T1000 (cell line): ENCODE measurements around the gene JPT2.

ENCODE experiments used
- DNase-seq: peaks from one replicate; lab custom pipeline; 2025; ENCODE audit warnings: mixed read lengths; lab: John Stamatoyannopoulos, UW

Gene JPT2

DNA sequence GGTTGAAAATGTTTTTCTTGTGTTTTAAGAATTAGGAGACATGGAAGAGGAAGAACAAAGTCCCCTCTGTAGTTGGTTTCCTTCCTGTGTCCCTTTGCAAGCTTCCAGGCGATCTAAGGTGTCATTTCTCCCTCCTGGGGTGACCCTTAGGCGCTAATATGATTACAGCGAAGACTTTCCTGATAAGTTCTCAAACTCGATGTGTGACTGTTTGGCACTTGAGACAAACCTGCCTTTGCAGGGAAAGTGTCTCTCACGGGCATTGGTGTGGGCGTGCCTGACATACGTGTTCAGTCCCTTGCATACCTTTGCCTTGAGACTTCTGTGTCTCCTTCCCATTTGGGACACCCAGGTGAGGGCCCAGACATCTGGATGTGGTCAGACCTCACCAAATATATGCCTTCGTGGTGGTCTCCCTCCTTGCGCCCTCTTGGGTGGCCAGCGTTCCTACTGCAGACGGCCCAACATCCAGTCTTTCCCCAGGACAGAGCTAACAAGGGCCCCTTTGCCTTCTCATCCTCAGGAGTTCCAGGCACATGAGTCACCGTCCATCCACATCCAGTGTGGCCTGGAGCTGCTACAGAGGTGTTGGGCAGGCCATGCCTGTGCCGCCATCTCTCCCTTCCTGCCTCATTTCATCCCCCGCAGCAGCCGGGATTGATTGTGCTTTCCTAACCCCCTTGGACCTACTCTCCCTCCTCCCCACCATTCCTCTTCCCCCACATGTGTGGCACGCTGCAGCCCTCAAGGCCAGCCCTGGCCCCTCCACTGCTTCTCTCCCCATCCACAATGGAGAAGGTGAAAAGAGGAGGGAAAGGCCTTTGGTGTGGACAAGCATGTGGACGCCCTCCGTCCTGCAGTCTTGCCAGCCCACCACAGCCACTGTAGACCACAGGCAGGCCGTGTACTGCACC, 3.1 kb upstream of the JPT2 start:
- DNase-seq, result peak; percentile 19

GRCh38 chr16:1676661-1677060, 1.4 kb upstream of the JPT2 start:
- no peak for DNase-seq

DNA sequence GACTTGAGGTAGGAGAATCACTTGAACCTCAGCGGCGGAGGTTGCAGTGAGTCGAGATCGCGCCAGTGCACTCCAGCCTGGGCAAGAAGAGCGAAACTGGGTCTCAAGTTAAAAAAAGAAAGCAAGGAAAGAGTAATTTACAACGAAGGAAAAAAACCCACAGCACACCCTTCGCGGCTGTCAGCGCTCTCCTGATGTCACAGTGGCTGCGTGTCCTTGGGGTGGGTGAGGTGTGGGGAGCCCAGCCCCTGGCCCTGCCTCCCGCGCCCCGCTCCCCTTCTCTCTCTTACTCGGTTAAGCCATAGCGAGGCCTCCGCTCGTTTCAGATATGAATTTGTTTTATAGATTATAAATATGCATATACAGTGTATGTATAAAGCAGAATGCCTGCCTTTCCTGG, 740 bp upstream of the JPT2 start:
- DNase-seq, result no peak

GRCh38 chr16:1678500-1679098, 520 bp downstream of the JPT2 start:
- DNase-seq, result peak; percentile 28

DNA sequence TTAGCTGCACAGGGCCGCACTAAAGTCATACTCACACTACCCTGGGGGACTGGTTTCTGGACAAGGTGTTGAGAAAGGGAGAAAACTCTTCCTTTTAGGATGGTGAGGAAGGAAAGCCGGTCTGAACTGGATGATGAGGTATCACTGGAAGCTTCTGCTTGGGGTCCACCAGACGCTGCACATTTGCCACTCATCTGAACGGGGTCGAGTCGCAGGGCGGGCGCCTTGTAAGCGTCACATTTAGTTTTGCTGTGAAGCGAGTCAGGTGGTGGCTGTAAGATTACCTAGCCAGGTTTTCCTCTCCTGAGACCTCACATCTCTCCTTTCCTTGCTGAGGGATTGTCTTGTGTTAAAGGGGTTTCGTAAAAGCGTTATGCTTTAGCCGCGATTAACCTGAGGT, 2.3 kb downstream of the JPT2 start:
- DNase-seq, result no peak

DNA sequence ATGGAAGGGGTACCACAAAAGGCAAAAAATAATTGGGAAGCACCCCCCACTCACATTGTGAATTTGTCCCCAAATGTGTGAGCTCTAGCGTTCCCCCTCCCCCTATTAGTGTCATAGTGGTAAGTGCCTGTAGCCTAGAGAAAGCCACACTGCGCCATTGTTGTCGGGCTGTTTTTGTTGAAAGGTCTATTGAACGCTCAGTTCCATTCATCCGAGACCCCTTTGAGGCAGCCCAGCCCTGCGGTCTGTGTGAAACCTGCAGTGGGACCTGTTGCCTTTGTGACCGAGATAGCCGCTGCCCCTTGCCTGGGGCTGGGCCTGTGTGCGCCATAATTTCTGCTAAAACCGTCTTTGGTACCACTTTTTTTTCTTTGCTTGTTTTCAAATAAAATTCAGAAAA, 3.0 kb downstream of the JPT2 start:
- no peak for DNase-seq

DNA sequence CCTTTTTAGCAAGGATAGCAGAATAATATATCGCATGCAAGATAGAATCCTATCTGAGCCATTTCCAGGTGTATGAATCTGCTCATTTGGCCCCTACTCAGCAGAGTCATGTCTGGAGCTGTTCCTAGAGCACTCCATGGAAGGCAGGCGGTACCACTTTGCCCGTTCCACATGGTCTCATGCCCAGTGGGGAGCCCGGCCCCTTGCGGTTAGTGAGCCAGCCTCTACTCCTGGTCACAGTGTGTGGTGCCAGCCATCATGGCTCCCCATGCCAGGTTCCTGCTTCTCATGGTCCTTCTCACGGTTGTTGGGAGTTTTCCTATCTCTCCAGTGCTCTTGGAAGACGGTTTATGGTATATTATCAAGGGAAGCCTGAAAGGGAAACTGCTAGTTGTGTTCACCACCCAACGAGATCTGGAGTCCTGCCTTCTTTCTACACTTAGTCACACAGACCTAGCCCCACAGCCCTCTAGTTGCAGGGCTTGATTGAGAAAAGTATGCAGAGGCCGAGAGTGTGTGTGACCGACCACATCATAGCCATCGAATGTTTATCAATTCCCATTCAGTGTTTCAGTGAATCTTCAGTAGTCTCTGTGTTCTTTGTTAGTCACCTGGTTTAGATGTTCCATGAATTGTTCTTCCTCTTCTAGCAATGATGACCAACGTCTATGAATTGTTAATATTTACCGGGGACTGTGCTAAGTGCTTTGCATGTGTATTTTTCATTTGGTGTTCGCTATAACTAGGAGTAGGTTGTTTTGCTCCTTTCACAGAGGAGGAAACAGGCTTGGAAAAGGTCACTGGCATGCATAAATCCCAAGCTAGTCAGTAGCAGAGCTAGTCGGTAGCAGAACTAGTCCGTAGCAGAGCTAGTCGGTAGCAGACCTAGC, 9.6 kb downstream of the JPT2 start:
- DNase-seq, result no peak

- DNase-seq, result peak; percentile 4
Observed at GRCh38 chr16:1688807-1689560, 10.9 kb downstream of the JPT2 start.

GRCh38 chr16:1689853-1690252, 11.8 kb downstream of the JPT2 start:
- DNase-seq, result no peak

DNA sequence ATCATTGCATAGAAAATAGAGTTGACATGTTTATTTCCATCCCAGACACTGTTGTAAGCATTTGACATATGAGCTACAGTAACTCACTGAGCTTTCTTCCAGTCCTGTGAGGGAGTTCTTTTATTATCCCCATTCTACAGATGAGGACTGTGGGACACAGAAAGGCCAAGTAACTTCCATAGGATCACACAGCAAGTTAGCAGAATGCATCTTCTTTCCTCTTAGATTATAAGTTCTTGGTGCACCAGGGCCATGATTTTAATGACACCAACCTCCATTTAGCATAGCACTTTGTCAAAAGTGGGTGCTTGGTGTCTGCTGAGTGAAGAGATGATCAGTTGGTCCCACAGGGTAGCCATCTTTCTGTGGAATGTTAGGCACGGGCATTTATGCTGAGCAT, 12.7 kb downstream of the JPT2 start:
- no peak for DNase-seq

GRCh38 chr16:1691276-1691675, 13.2 kb downstream of the JPT2 start:
- DNase-seq, result no peak

DNA sequence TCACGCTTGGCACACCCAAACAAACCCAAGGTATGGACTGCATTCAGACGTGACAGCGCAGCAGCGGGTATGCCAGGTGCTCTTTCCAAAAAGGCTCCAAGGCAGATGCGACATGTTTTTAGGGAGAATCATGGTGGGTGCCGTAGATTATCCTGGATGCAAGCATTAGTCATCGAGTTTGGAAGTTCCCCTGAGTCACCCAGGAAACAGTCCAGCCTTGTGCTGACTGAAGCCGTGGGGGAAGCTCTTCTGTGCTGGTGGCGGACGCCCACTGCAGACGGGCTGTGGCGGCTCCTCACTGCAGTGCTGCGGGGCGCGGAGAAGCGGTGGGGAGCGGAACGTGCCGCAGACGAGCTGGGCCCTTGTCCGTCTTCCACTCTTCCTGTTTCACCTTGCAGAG, 13.9 kb downstream of the JPT2 start:
- DNase-seq, result peak; percentile 73

DNA sequence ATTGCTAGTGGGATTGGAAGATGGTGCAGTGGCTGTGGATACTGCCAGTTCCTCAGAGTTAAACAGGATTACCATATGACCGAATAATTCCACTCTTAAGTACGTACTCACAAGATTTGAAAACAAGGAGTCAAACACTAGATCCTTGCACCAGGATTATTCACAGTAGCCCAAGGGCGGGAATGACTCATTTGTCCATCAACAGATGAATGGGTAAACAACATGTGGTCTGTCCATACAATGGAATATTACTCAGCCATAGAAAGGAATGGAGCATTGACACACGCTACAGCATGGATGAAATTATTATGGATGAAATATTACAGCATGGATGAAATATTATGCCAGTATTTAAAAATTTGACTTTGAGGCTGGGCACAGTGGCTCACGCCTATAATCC, 18.8 kb downstream of the JPT2 start:
- DNase-seq, result peak; percentile 48

DNA sequence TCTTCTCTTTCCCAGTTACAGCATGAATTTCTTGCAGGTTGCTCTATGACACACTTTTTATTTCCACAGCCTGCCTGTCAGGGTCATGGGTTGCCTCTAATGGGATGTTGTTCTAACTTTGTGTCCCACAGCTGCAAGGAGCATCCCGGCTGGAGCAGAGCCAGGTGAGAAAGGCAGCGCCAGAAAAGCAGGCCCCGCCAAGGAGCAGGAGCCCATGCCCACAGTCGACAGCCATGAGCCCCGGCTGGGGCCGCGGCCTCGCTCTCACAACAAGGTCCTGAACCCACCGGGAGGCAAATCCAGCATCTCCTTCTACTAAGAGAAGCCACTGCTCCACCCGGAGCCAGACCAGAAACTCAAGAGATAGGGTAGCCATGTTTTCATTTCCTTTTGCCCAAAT, 20.6 kb downstream of the JPT2 start:
- DNase-seq, result no peak

GRCh38 chr16:1700246-1700645, 22.2 kb downstream of the JPT2 start:
- no peak for DNase-seq

GRCh38 chr16:1701216-1701878, 23.3 kb downstream of the JPT2 start:
- no peak for DNase-seq

DNA sequence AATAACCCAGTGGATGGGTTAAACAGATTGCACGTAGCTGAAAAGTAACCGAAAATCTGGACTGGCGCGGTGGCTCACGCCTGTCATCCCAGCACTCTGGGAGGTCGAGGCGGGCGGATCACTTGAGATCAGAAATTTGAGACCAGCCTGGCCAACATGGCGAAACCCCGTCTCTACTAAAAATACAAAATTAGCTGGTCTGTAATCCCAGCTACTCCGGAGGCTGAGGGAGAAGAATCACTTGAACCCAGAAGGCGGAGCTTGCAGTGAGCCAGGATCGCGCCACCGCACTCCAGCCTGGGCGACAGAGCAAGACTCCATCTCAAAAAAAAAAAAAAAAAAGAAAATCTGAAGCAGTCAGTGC, 27.2 kb downstream of the JPT2 start:
- peak; percentile 48 for DNase-seq

DNA sequence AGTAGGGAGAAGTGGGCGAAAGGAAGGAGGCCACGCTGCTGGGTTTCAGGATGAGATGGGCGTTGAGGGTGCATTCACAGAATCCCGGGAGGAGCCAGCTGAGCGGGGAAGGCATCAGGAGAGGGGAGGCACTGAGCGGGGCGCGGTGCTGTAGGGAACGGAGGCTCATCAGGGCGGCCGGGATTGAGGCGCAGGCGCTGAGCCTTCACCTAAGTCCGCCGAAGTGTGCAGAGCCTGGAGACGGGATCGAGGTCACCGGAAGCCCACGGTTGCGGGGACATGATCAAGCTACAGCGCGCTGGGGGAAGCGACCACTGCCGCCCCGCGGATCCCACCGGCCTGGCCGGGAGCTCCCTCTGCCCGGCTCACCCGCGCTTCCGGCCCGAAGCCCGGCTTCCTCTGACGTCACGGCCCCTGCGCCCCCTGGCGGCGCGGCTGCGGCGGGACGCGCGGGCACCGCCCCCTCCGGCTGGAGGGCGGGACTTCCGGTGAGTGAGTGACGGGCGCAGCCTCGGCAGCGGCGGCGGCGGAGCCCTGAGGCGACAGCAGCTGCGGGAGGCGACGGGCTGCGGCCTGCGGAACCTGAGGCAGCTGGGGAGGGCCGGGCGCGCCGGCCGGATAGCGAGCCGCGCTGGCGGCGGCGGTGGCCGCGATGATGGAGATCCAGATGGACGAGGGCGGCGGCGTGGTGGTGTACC, 27.8 kb downstream of the JPT2 start, which contains the start of gene MAPK8IP3:
Gene MAPK8IP3 (plus strand): TSS at position 508 of the 698 bp plus-strand sequence. CDS start 145 bp downstream, at position 653.
- DNase-seq, result peak; percentile 96

GRCh38 chr16:1706386-1707192, 28.5 kb downstream of the JPT2 start:
- no peak for DNase-seq
